Lung (tissue), 12 donors: ENCODE measurements around the gene FBXL22. TPM values are rescaled to one million over a fixed set of nuclear protein-coding genes. Genes with fewer than 3 reads are reported as not detected.

Source experiments
- ATAC-seq: fragments of 200-7000 bp; cut with Tn5 transposase; one replicate; pipeline ENCODE4 v1.9.1; 2020; ENCODE audit warnings: moderate number of reproducible peaks; ENCODE audit not compliant: insufficient read depth, low FRiP score
- DNase-seq, 3 donors: peaks; one replicate each; pipeline ENCODE4 v3.0.0-alpha.2; 2013 to 2017
- H3K27ac ChIP-seq, 2 donors: one replicate each; pipeline ENCODE4 v1.5.1; 2013; ENCODE audit warnings: mild to moderate bottlenecking in 2 of 2, moderate library complexity in 2 of 2, control low read depth in 1 of 2, inconsistent platforms in 1 of 2, low read depth in 1 of 2, low read length in 1 of 2
- H3K27me3 ChIP-seq, 3 donors: one replicate each; pipeline ENCODE4 v1.5.1; 2013; ENCODE audit warnings: low read length in 2 of 3; ENCODE audit not compliant: control insufficient read depth in 3 of 3, insufficient read depth in 3 of 3
- H3K36me3 ChIP-seq, 4 donors: one replicate each; pipeline ENCODE4 v1.5.1; 2013; ENCODE audit warnings: low read length in 4 of 4, mild to moderate bottlenecking in 1 of 4, moderate library complexity in 1 of 4; ENCODE audit not compliant: control insufficient read depth in 4 of 4, insufficient read depth in 4 of 4
- H3K4me1 ChIP-seq, 5 donors: one replicate each; pipeline ENCODE4 v1.5.1; 2013; ENCODE audit warnings: low read length in 5 of 5, mild to moderate bottlenecking in 2 of 5, moderate library complexity in 1 of 5; ENCODE audit not compliant: control insufficient read depth in 5 of 5, insufficient read depth in 5 of 5
- H3K4me3 ChIP-seq: one replicate; pipeline ENCODE4 v1.5.1; 2013; ENCODE audit warnings: mild to moderate bottlenecking, control low read depth, moderate library complexity
- H3K9ac ChIP-seq, 2 donors: one replicate each; pipeline ENCODE4 v1.5.1; 2013; ENCODE audit warnings: low read length in 2 of 2, control low read depth in 1 of 2; ENCODE audit not compliant: insufficient read depth in 1 of 2
- H3K9me3 ChIP-seq, 4 donors: one replicate each; pipeline ENCODE4 v1.5.1; 2013; ENCODE audit warnings: low read length in 3 of 4, mild to moderate bottlenecking in 1 of 4, moderate library complexity in 1 of 4; ENCODE audit not compliant: control insufficient read depth in 4 of 4, insufficient read depth in 3 of 4
- WGBS, 2 donors: extraction: QIAGEN DNeasy Blood & Tissue Kit; methylation state at CpG; one replicate each; pipeline ENCODE4 v1.1.7; 2013; 5-methylcytosine and 5-hydroxymethylcytosine counted together
- polyA plus RNA-seq, 2 donors: library from polyadenylated mRNA; stranded (reverse); fragments of 200-250 nt; gene quantifications; one replicate each; pipeline ENCODE4 v1.2.1, GENCODE V29; 2013
- total RNA-seq, 2 donors: library from RNA; depleted of rRNA in 1 of 2; stranded (reverse); fragments of >200 nt in 1 of 2; gene quantifications; one replicate each; pipeline ENCODE4 v1.2.1, GENCODE V29; 2014 to 2021
- TF ChIP-seq, protein P1 (sequence below): IDR thresholded peaks from 2 replicates; pipeline ENCODE4 v1.5.1; 2012; ENCODE audit warnings: mild to moderate bottlenecking; ENCODE audit errors: control extremely low read depth, extremely low read depth
- donor health status: control.
- donor health status: control.
- donor health status: Bipolar disorder and iron deficiency.
- donor health status: healthy.
- donor health status: DM: yes; HTN: yes; CAD: no.

Gene FBXL22
- total and polyA plus RNA-seq, 4 donors = 0.42 to 2.7 (median 1.6) TPM

- peaks cover 0 to 28% (median 9%) of the 10 kb centered on the region in 5 donors for H3K4me1 ChIP-seq
- ATAC-seq = no peak
- TF ChIP-seq, protein P1, sequence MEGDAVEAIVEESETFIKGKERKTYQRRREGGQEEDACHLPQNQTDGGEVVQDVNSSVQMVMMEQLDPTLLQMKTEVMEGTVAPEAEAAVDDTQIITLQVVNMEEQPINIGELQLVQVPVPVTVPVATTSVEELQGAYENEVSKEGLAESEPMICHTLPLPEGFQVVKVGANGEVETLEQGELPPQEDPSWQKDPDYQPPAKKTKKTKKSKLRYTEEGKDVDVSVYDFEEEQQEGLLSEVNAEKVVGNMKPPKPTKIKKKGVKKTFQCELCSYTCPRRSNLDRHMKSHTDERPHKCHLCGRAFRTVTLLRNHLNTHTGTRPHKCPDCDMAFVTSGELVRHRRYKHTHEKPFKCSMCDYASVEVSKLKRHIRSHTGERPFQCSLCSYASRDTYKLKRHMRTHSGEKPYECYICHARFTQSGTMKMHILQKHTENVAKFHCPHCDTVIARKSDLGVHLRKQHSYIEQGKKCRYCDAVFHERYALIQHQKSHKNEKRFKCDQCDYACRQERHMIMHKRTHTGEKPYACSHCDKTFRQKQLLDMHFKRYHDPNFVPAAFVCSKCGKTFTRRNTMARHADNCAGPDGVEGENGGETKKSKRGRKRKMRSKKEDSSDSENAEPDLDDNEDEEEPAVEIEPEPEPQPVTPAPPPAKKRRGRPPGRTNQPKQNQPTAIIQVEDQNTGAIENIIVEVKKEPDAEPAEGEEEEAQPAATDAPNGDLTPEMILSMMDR = no peak
Measured at GRCh38 chr15:63603516-63603915, 6.3 kb downstream of the FBXL22 start.

GRCh38 chr15:63604281-63604680, 7.1 kb downstream of the FBXL22 start:
- Histone ChIP-seq H3K27ac (no peak overlapping the region), H3K4me1 (peaks cover 0 to 23% (median 6%) of the 10 kb centered on the region in 5 donors), H3K36me3 (peaks cover 0 to 20% (median 13%) of the 10 kb centered on the region in 4 donors), H3K4me3 (no peak overlapping the region), H3K27me3 (no peaks in the 10 kb centered on the region), H3K9ac (no peak overlapping the region), H3K9me3 (no peaks in the 10 kb centered on the region)
- no peak for DNase-seq
- TF ChIP-seq, protein P1 = no peak
- no peak for ATAC-seq
- 96 to 97% methylated on average over 2 of the region's 2 CpGs for WGBS, 2 donors

More at GRCh38 chr15:63603516-63603915, 6.3 kb downstream of the FBXL22 start:
- H3K27me3 ChIP-seq = no peaks in the 10 kb centered on the region
- H3K9me3 ChIP-seq = no peaks in the 10 kb centered on the region
- H3K9ac ChIP-seq = no peak overlapping the region
- WGBS, 2 donors = 93 to 97% methylated on average over 4 of the region's 4 CpGs
- H3K36me3 ChIP-seq = peaks cover 0 to 13% (median 9%) of the 10 kb centered on the region in 4 donors
- H3K4me3 ChIP-seq = no peak overlapping the region
- H3K27ac ChIP-seq = no peak overlapping the region
- no peak for DNase-seq

GRCh38 chr15:63605036-63605435, 7.8 kb downstream of the FBXL22 start:
- H3K4me1 ChIP-seq = peaks cover 0 to 15% (median 2%) of the 10 kb centered on the region in 5 donors
- DNase-seq = no peak
- no peaks in the 10 kb centered on the region for H3K27me3 ChIP-seq
- TF ChIP-seq, protein P1 = no peak
- no peak overlapping the region for H3K4me3 ChIP-seq
- H3K27ac ChIP-seq = no peak overlapping the region
- no peaks in the 10 kb centered on the region for H3K9me3 ChIP-seq
- H3K36me3 ChIP-seq = peaks cover 0 to 23% (median 17%) of the 10 kb centered on the region in 4 donors
- no peak for ATAC-seq
- 90 to 95% methylated on average over 3 of the region's 3 CpGs for WGBS, 2 donors
- no peak overlapping the region for H3K9ac ChIP-seq

DNA sequence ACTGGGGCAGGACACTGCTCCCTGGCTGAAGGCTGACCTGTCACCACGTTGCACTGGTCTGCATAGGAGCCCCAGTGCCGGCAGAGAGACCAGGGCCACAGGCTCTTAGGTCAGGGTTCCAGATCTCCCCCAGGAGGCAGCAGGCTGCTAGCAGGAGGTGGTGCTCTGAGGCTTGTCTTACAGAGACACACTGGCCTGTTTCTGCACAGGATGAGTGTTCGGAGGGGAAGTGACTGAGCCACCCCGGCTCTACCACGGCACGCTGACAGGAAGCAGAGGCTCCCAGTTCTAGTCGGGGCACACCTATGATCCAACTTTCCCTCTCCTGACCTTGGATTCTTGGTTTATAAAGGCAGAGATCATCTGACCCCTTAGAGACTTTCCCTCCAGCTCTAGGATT, 8.6 kb downstream of the FBXL22 start:
- peaks cover 0 to 23% (median 17%) of the 10 kb centered on the region in 4 donors for H3K36me3 ChIP-seq
- H3K4me1 ChIP-seq = peaks cover 0 to 18% (median 5%) of the 10 kb centered on the region in 5 donors
- ATAC-seq (no peak), DNase-seq (no peak)
- TF ChIP-seq, protein P1 = no peak
- H3K9me3 ChIP-seq = no peaks in the 10 kb centered on the region
- H3K4me3 ChIP-seq = no peak overlapping the region
- no peaks in the 10 kb centered on the region for H3K27me3 ChIP-seq
- peak overlapping the region in 1 of 2 donors; percentile 15 for H3K27ac ChIP-seq
- 21 to 39% methylated on average over 7 of the region's 7 CpGs for WGBS, 2 donors
- no peak overlapping the region for H3K9ac ChIP-seq
